ENCODE measurements around the gene SIX2.

SIX2 gene

DNA sequence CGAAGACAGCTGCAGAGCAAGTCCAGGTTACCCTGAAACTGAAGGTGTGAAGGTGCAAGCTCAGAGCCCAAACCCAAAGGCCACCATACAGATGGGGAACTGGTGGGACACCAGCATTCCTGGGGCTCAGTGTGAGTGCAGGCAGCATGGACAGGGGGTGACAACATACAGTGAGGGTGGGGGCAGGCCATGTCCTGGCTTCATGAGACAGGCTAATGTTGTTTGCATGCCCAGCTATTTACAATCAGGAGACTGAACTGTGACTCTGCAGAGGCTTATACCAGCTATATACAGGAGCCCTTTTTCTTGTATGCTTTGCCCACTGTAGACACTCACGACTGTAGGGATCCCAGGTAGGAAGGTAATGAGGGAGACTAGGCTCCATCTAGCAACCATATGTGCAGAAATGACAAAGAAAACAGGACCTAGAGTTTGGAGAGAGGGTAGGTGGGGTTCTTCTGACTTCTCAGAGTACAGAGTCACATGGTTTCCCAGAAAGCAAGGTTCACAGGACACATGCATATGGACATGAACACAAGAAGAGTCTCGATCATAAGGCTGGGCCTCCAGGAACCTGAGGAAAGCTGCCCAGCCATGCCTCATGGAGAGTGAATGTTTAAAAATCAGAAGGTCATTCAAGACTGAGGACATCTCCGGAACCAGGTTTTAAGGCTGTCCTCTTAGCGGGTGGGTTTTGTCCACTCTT, 41.4 kb downstream of the SIX2 start:
- H3F3A ChIP-seq (ENCODE audit: insufficient read depth): no peaks in the 10 kb centered on the region
- no peaks in the 10 kb centered on the region for H3K9me2 ChIP-seq (replicated peaks; ENCODE audit: insufficient read depth, low read length)
- H3K27me3 ChIP-seq (ENCODE audit: low read length): no peaks in the 10 kb centered on the region
- no peak overlapping the region for H3K27ac ChIP-seq (ENCODE audit: low read depth, low read length)
- H3K79me2 ChIP-seq (ENCODE audit: insufficient read depth, low read length): no peaks in the 10 kb centered on the region
- no peak overlapping the region for H3K4me2 ChIP-seq (ENCODE audit: low read depth, low read length, poor library complexity, severe bottlenecking)
- H3K9me3 ChIP-seq (ENCODE audit: insufficient read depth, low read length): no peaks in the 10 kb centered on the region
- H4K20me1 ChIP-seq (ENCODE audit: low read depth, low read length): no peaks in the 10 kb centered on the region
- TF ChIP-seq CTCF (IDR thresholded peaks at IDR 0.05; ENCODE audit: insufficient read depth, low read length, poor library complexity, severe bottlenecking) (no peak), EZH2phosphoT487 (conservative IDR thresholded peaks at IDR 0.05; ENCODE audit: low read length) (no peak)
- H3K4me3 ChIP-seq (ENCODE audit: insufficient read depth, low read length, poor library complexity, severe bottlenecking): no peak overlapping the region
- no peak overlapping the region for H3K9ac ChIP-seq (ENCODE audit: low read length)
- no peak overlapping the region for H2AFZ ChIP-seq (ENCODE audit: low read depth, low read length, severe bottlenecking)
- H3K36me3 ChIP-seq (ENCODE audit: low read length): no peaks in the 10 kb centered on the region

- no peaks in the 10 kb centered on the region for H3K27me3 ChIP-seq (ENCODE audit: low read length)
- H3K27ac ChIP-seq (ENCODE audit: low read depth, low read length): no peak overlapping the region
- H3K9ac ChIP-seq (ENCODE audit: low read length): no peak overlapping the region
- no peaks in the 10 kb centered on the region for H3K79me2 ChIP-seq (ENCODE audit: insufficient read depth, low read length)
- TF ChIP-seq CTCF (IDR thresholded peaks at IDR 0.05; ENCODE audit: insufficient read depth, low read length, poor library complexity, severe bottlenecking) (no peak), EZH2phosphoT487 (conservative IDR thresholded peaks at IDR 0.05; ENCODE audit: low read length) (no peak)
- no peak overlapping the region for H3K4me2 ChIP-seq (ENCODE audit: low read depth, low read length, poor library complexity, severe bottlenecking)
- no peaks in the 10 kb centered on the region for H3K36me3 ChIP-seq (ENCODE audit: low read length)
- H3K9me3 ChIP-seq (ENCODE audit: insufficient read depth, low read length): no peaks in the 10 kb centered on the region
- no peak overlapping the region for H3K4me3 ChIP-seq (ENCODE audit: insufficient read depth, low read length, poor library complexity, severe bottlenecking)
- H3F3A ChIP-seq (ENCODE audit: insufficient read depth): no peaks in the 10 kb centered on the region
- H2AFZ ChIP-seq (ENCODE audit: low read depth, low read length, severe bottlenecking): no peak overlapping the region
- H4K20me1 ChIP-seq (ENCODE audit: low read depth, low read length): no peaks in the 10 kb centered on the region
- H3K9me2 ChIP-seq (replicated peaks; ENCODE audit: insufficient read depth, low read length): no peaks in the 10 kb centered on the region
Observed at GRCh38 chr2:44967056-44967455, 42.2 kb downstream of the SIX2 start.

- Histone ChIP-seq H3F3A (ENCODE audit: insufficient read depth) (no peaks in the 10 kb centered on the region), H3K4me2 (ENCODE audit: low read depth, low read length, poor library complexity, severe bottlenecking) (no peak overlapping the region), H3K27me3 (ENCODE audit: low read length) (no peaks in the 10 kb centered on the region), H3K27ac (ENCODE audit: low read depth, low read length) (no peak overlapping the region), H3K4me3 (ENCODE audit: insufficient read depth, low read length, poor library complexity, severe bottlenecking) (no peak overlapping the region), H3K9me2 (replicated peaks; ENCODE audit: insufficient read depth, low read length) (no peaks in the 10 kb centered on the region), H4K20me1 (ENCODE audit: low read depth, low read length) (no peaks in the 10 kb centered on the region), H3K79me2 (ENCODE audit: insufficient read depth, low read length) (no peaks in the 10 kb centered on the region), H3K36me3 (ENCODE audit: low read length) (no peaks in the 10 kb centered on the region), H3K9me3 (ENCODE audit: insufficient read depth, low read length) (no peaks in the 10 kb centered on the region), H3K9ac (ENCODE audit: low read length) (no peak overlapping the region), H2AFZ (ENCODE audit: low read depth, low read length, severe bottlenecking) (no peak overlapping the region)
- TF ChIP-seq EZH2phosphoT487 (conservative IDR thresholded peaks at IDR 0.05; ENCODE audit: low read length): no peak
- no peak for TF ChIP-seq CTCF (IDR thresholded peaks at IDR 0.05; ENCODE audit: insufficient read depth, low read length, poor library complexity, severe bottlenecking)
Observed at GRCh38 chr2:44965684-44966083, 43.6 kb downstream of the SIX2 start.
